ENCODE measurements around the gene ATP9B.
"Not testable (repeated sequence)": the region's sequence is repeated elsewhere in the genome, so short reads cannot be mapped to it uniquely, and the experiment has no call there.

The ATP9B gene

GRCh38 chr18:79246309-79247108 is 177.3 kb downstream of the ATP9B start:
- DNase-seq, result peak; percentile 28

GRCh38 chr18:79248495-79249060 is 179.4 kb downstream of the ATP9B start:
- DNase-seq, result no peak

- no peak for DNase-seq
These were observed 181.2 kb downstream of the ATP9B start for GRCh38 chr18:79250301-79250981.

GRCh38 chr18:79251021-79251420 is 181.8 kb downstream of the ATP9B start:
- no peak for DNase-seq

GRCh38 chr18:79252904-79253633 is 183.9 kb downstream of the ATP9B start:
- DNase-seq, result no peak

- no peak for DNase-seq
These were observed 188.3 kb downstream of the ATP9B start for GRCh38 chr18:79257480-79257879.

- no peak for DNase-seq
These were observed 189.3 kb downstream of the ATP9B start for GRCh38 chr18:79258447-79258846.

GRCh38 chr18:79259218-79259617 is 190.0 kb downstream of the ATP9B start:
- DNase-seq, result no peak

- DNase-seq, result no peak
These were observed 190.8 kb downstream of the ATP9B start for GRCh38 chr18:79260023-79260422.

GRCh38 chr18:79260510-79260909 is 191.3 kb downstream of the ATP9B start:
- no peak for DNase-seq

GRCh38 chr18:79265068-79265467 is 195.9 kb downstream of the ATP9B start:
- DNase-seq, result not testable (repeated sequence)

GRCh38 chr18:79271812-79272211 is 202.6 kb downstream of the ATP9B start:
- not testable (repeated sequence) for DNase-seq

GRCh38 chr18:79272916-79273315 is 203.7 kb downstream of the ATP9B start:
- DNase-seq, result no peak

GRCh38 chr18:79274823-79275222 is 205.6 kb downstream of the ATP9B start:
- no peak for DNase-seq

GRCh38 chr18:79275461-79275860 is 206.3 kb downstream of the ATP9B start:
- DNase-seq, result no peak

GRCh38 chr18:79275992-79276391 is 206.8 kb downstream of the ATP9B start:
- DNase-seq, result no peak

- no peak for DNase-seq
These were observed 209.7 kb downstream of the ATP9B start for GRCh38 chr18:79278896-79279295.

- no peak for DNase-seq
These were observed 214.1 kb downstream of the ATP9B start for GRCh38 chr18:79283131-79283810.

- DNase-seq, result no peak
These were observed 214.7 kb downstream of the ATP9B start for GRCh38 chr18:79283929-79284328.

- DNase-seq, result not testable (repeated sequence)
These were observed 216.0 kb downstream of the ATP9B start for GRCh38 chr18:79285191-79285590.

GRCh38 chr18:79290409-79290808 is 221.2 kb downstream of the ATP9B start:
- not testable (repeated sequence) for DNase-seq

- no peak for DNase-seq
These were observed 221.7 kb downstream of the ATP9B start for GRCh38 chr18:79290876-79291275.

GRCh38 chr18:79294235-79294634 is 225.0 kb downstream of the ATP9B start:
- no peak for DNase-seq

All from NCI-H187 treated with DMSO at 0.1 percent for 48 hours (cell line).